Stimulated activated CD4-positive, alpha-beta T cell treated with anti-CD3 and anti-CD28 coated beads, Interleukin-2, amount 100 ng/mL, for 48 hours (primary cell): ENCODE data around the gene CHDH.
A peak's percentile ranks its signal among the peaks of the same experiment; 100 is the strongest.

Experiments
- DNase-seq, 2 donors: peaks; one replicate each; pipeline ENCODE4 v3.0.0-alpha.2; 2020

Gene CHDH

GRCh38 chr3:53846134-53846850 is at the start of gene CHDH, which contains the start of gene IL17RB:
CHDH (minus strand) TSS chr3:53846419; CDS start chr3:53824008, 22,411 bp downstream.
IL17RB (plus strand) TSS chr3:53846568; CDS start chr3:53846589, 21 bp downstream.
- DNase-seq: no peak

- DNase-seq: no peak
These were observed 46.0 kb upstream of the CHDH start for GRCh38 chr3:53892286-53892637.

- DNase-seq: peak; percentile 89 to 93
These were observed 45.5 kb upstream of the CHDH start, which contains the start of gene SELENOK for GRCh38 chr3:53891497-53892285. SELENOK (minus strand) TSS chr3:53891859.

GRCh38 chr3:53890726-53891475 is 44.7 kb upstream of the CHDH start:
- peak; percentile 15 to 32 for DNase-seq

GRCh38 chr3:53888232-53888631 is 42.0 kb upstream of the CHDH start:
- DNase-seq: no peak

- DNase-seq: no peak
These were observed 41.2 kb upstream of the CHDH start for GRCh38 chr3:53887446-53887845.

- DNase-seq: no peak
These were observed 39.0 kb upstream of the CHDH start for GRCh38 chr3:53885239-53885638.

- no peak for DNase-seq
These were observed 38.4 kb upstream of the CHDH start for GRCh38 chr3:53884623-53885022.

- no peak for DNase-seq
These were observed 36.8 kb upstream of the CHDH start for GRCh38 chr3:53883008-53883407.

GRCh38 chr3:53881691-53882593 is 35.7 kb upstream of the CHDH start, which contains the start of gene ACTR8:
ACTR8 (minus strand) TSS chr3:53882152; CDS start chr3:53882101, 51 bp downstream.
- peak; percentile 76 to 83 for DNase-seq

GRCh38 chr3:53880396-53881345 is 34.5 kb upstream of the CHDH start:
- DNase-seq: no peak

GRCh38 chr3:53865732-53866499 is 19.7 kb upstream of the CHDH start:
- DNase-seq: no peak

GRCh38 chr3:53863145-53863544 is 16.9 kb upstream of the CHDH start:
- DNase-seq: no peak

- DNase-seq: no peak
These were observed 16.0 kb upstream of the CHDH start for GRCh38 chr3:53862241-53862640.

GRCh38 chr3:53860196-53860595 is 14.0 kb upstream of the CHDH start:
- DNase-seq: no peak

- no peak for DNase-seq
These were observed 13.0 kb upstream of the CHDH start for GRCh38 chr3:53859178-53859577.

- DNase-seq: no peak
These were observed 12.0 kb upstream of the CHDH start for GRCh38 chr3:53858096-53858741.

- no peak for DNase-seq
These were observed 10.7 kb upstream of the CHDH start for GRCh38 chr3:53856964-53857363.

GRCh38 chr3:53850895-53851294 is 4.7 kb upstream of the CHDH start:
- no peak for DNase-seq

GRCh38 chr3:53849916-53850315 is 3.7 kb upstream of the CHDH start:
- no peak for DNase-seq
